Left renal cortex interstitium (tissue), 4 donors: ENCODE data around the gene EPHA6. TPM values are rescaled to one million over a fixed set of nuclear protein-coding genes. Genes with fewer than 3 reads are reported as not detected.
"Not testable (repeated sequence)": the region's sequence is repeated elsewhere in the genome, so short reads cannot be mapped to it uniquely, and the experiment has no call there.

Experiments
- DNase-seq, 4 donors: peaks; one replicate each; pipeline ENCODE4 v3.0.0-alpha.2; 2013; ENCODE audit warnings: low read depth in 4 of 4, low spot score in 2 of 4, missing footprints in 1 of 4
- polyA plus RNA-seq, 4 donors: library from polyadenylated mRNA; unstranded; fragments of 120-200 nt; gene quantifications; one replicate each; pipeline ENCODE4 v1.2.1, GENCODE V29; 2013; ENCODE audit not compliant: insufficient read length in 4 of 4

The EPHA6 gene
- polyA plus RNA-seq, 4 donors, result 0.64 to 1.1 (median 0.87) TPM

DNA sequence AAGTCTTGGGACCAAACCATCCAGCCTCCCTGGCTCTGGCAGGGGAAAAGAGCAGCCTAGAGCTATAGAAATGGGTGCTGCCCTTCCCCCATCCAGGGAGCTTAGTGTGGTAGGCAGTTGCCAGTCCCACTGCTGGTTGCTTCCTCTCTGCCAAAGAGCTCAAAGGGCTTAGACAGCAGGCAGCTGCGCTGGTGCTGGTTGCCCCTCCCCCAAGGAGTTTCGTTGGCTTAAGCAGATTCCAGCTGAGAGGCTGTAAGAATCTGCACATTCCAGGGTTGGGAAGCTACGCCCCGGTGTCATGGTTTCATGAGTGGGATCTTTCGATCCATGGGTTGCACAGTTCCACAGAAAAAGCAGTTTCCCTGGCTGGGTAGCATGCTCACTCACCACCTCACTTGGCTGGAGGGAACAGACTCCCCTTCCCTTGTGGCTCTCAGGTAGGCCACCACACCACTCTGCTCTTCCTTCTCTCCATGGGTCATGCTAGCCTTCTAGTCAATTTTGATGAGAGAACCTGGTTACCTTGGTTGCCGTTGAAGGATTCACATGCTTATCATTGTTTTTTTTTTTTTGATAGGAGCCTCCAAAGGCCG lies 195.1 kb downstream of the EPHA6 start:
- no peak for DNase-seq

DNA sequence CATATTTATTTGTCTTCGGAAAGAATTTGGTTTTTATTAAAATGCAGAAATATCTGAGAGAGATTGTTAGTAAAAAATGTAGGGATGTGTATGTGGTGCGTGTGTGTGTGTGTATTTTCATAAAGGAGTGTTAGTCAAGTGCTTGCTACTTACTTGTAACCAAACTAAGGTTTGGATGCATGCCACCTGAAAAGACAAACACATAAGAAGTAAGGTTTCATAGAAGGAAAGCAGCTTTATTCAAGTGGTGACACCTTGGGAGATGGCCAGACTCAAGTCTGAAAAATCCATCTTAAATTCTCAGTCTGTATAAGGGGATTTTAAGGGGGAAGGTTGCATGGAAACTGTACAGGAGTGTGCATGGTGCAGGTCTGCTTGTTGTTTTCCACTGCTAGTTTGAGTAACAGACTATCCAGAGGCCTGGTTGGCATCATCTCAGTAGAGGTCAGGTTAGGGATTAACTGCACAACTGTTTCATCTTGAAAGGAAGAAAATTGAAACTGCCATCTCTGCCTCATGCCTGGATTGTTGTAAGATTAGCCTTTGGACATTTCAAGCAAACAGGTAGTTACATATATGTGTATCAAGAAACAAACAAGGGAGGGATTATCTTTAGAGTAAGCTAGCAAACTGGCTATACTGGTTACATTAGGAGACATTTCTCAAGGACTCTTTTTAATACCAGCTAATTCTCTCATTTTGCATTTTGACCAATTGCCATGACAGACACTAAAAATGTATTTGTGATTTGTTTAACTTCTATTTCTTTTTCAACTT lies 196.7 kb downstream of the EPHA6 start:
- no peak for DNase-seq

DNA sequence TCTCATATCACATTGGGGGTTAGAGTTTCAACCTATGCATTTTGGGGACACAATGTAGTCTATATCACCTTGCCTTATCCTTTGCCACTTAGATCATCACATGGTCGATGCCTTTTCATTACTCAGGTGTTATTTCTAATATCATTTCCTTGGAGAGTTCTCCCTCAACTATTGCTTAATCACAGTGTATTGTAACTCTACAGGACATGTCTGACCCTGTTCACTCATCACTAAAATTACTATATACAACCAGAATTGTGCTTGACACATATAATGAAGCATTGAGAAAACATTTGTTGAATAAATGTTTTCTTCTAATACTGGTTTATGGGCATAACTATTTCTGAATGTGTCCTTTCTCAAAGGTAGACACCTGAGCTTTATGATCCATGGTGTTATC lies 207.4 kb downstream of the EPHA6 start:
- DNase-seq, result no peak

DNA sequence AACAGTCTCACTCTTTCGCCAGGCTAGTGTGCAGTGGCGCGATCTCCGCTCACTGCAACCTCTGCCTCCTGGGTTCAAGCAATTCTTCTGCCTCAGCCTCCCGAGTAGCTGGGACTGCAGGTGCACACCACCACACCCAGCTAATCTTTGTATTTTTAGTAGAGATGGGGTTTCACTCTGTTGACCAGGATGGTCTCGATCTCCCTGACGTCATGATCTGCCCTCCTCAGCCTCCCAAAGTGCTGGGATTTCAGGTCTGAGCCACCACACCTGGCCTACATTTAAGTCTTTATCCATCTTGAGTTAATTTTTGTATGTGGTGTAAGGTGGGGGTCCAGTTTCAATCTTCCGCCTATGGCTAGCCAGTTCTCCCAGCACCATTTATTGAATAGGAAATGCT lies 211.2 kb downstream of the EPHA6 start:
- DNase-seq, result not testable (repeated sequence)

DNA sequence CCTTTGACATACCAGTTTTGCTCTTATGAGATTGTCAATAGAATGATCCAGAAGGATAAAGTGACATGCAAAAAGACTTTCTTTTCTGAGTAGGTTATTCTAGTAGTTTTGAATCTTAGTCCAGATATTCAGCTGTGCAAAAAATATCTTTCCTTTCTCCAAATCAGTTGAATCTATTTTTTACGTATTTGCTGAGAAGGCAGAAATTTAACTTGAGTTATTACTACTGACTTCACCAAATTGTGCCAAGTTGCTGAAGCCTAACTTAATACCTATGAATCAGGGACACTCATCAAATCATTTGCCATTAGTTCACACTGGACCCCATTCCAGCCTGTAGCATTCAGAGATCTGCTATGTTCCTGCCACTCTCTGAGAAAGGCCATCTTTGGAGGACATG lies 215.6 kb downstream of the EPHA6 start:
- DNase-seq, result no peak

DNA sequence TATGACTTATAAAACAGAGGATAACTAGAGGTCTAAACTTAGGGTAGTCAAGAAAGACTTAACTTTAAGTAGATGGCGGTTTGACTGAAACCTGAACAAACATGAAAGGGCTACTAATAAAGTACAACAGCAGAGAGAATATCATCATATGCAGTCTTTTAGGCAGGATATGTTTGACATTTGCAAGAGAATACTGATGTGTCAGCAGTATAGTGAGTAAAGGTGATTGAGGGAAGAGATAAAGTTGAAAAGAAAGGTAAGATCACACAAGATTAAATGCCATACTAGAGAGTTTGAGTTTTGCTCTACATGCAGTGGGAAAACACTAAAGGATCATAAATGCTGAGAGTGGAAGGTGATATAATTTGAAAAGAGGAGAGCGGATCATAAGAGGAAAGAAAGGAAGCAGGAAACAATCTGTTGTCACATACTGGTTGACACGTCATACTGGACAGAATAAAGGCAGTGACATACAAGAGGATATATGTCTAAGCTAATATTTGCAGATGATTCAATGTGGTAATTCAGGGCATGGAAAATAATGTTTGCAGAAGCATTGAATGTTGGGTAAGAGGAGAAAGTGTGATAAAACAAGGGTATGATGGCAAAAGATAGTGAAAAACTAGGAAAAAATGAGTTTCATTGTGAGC lies 223.0 kb downstream of the EPHA6 start:
- no peak for DNase-seq

DNA sequence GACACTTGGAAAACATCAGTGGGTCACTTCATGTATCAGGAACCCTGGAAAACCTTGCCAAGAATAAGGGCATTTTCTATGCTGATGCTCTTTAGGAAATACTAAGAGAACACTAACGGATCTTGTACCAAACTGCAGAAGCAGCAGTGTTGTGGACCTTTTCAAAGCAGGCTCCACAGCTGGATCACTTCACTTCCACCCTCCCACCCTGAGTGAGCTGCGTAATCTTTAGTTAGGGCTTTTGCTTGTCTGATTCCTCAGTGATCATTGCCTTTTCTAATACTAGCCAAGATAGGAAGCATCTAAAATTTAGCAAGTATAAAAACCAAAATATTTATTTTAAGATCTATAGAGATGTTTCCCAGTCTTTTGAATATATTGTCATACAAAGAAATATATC lies 229.0 kb downstream of the EPHA6 start:
- no peak for DNase-seq

DNA sequence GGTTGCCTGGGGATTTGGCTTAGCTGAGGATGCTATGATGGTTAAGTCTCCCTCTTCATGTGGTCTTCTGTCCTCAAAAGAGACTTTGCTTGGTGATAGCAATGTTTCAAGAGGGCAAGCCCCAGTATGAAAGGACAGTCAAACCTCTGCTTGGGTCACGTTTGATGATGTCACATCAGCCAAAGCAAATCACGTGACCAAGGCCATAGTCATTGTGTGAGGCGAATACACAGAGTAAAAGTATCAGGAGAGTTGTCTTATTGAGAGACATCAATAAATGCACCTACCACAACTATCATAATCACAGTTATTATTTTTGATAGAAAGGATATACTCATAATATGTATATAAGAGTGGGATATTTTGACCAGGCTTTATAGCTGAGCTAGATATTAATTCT lies 243.0 kb downstream of the EPHA6 start:
- DNase-seq, result no peak

DNA sequence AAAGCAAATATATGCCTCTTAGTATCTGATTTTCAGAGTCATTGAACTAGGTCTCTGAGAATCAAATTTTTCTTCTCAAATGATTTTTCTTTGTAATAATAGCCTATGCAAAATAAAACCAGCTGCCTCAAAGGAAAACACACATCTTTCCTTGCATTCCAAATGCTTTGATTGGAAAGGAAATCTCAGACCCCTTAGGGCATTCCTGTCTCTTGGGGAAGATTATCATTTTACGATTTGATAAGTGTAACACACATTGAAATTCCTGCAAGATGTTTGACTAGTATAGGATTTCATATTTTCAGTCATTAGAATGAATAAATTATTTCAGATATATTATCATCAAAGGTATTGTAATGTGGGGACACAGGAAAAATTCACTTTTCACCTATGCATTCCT lies 244.8 kb downstream of the EPHA6 start:
- no peak for DNase-seq

DNA sequence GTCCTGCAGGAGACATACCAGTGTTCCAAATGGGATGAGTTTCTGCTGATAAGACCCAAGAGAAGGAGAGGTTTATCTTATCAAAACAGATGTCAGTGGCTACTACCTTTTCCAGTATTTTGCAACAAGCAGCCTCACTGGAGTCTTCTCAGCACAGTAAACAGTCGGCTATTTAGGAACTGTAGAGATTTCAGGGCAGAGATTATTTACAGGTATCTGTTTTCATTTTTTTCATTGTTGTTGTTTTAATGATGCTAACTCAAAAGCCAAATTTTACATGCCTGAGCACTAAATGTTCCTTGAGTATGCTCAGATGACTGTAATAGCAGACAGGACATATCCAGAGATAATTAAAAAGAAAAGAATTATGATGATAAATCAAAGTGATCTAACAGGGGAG lies 252.1 kb downstream of the EPHA6 start:
- no peak for DNase-seq

DNA sequence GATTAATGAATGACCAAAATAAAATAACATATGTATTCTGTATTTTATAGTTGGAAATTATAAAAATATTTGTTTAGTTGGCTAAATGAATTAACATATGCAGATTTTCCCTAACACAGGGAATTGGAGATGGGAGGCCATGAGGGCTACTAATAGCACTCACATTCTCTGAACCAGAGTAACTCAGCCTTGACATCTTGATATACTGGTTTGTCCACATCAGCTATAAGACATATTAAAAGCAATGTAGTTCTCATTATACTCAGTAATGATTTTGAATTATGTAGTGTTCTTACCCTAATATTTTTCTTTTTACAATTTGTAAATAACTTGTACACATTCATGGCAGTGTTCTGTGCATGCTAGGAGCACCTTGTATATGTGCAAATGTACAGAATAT lies 255.9 kb downstream of the EPHA6 start:
- DNase-seq, result no peak

DNA sequence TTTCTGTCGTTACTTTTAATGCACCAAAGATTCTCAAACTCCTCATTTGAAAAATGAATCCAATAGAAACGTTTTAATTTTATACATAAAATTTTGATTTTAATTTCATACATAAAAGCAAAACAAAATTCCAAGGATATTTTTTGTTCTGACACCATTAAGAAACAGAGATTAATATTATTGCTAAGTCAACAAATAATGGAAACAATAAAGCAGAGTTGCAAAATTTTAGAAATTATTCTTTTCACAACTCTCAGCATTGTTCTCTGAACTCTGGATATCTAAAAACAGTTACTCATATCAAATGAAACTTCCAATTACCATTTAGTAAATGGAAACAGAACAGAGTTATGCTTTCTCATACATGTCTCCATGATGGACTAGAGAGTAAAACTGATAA lies 260.2 kb downstream of the EPHA6 start:
- no peak for DNase-seq

DNA sequence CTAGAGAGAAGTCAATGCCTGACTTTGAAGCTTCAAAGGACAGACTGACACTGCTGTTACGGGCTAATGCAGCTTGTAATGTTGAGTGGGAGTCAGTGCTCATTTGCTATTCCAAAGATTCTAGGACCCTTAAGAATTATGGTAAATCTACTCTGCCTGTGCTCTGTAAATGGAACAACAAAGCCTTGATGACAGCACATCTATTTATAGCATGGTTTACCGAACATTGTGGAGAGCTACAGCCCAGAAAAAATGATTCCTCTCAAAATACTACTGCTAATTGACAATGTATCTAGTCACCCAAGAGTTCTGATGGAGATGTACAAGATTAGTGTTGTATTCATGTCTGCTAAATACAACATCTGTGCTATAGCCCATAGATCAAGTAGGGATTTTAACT lies 262.3 kb downstream of the EPHA6 start:
- no peak for DNase-seq

DNA sequence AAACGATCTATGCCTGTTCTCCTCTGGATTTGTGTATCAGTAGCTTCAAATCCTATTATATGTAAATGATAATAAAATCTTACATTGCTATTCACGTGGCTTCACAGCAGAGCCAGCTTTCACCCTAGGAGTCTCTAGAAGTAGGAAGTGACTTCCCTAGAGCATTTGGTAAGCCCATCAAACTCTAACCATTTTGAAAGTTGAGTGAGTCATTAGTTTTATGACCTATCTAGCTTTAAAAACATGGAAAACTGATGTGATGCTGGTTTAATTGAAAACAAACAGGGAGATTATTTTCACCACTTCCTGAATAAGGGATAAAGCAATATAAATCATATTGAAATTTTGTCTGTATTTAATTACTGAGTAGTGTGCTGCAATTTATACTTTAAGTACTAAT lies 275.2 kb downstream of the EPHA6 start:
- DNase-seq, result no peak

DNA sequence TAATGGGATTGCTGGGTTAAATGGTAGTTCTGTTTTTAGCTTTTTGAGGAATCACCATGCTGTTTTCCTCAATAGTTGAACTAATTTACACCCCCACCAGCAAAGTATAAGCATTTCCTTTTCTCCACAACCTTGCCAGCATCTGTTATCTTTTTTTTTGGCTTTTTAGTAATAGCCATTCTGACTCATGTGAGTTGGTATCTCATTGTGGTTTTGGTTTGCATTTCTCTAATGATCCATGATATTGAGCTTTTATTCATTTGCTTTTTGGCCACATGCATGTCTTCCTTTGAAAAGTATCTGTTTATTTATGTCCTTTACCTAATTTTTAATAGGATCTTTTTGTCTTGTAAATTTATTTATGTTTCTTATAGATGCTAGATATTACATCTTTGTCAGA lies 288.2 kb downstream of the EPHA6 start:
- no peak for DNase-seq

DNA sequence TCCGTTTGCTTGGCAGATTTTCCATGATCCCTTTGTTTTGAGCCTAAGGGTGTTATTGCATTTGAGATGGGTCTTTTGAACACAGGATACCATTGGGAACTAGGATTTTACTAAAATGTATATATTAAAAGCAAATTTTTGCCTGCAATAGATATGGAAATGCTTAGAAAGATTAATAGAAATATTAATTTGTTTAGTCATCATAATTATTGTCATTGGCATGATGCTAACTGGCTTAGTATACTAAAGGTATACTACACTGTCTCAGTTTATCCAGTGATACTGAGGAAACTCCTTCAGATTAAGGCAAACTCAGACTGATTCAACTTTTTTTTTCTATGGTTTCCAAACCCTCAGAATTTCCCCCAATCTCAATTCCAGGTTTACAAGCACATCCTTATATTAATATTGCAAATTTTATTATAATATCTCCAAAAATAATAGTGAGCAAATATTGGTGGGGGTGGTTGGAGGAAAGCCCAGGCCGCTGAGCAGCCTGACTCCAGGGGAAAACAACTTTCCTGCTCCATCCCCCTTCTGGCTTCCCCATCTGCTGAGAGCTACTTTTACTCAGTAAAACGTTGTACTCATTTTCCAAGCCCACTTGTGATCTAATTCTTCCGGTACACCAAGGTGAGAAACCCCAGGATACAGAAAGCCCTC lies 291.7 kb downstream of the EPHA6 start:
- DNase-seq, result no peak

DNA sequence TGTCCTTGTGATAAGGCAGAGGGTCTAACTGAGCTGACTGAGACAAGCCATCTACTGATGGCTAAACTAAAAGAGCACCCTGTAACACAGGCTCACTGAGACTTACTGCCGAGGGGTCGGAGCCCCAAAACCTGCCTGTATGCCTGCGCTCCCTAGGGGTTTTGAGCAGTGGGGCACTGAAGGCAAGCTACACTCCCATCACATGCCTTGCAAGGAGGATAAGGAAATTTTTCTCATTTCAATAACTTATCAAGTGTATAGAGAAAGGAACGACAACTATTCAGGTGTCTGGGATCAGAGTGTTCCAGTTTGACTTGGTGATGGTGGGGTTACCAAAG lies 292.2 kb downstream of the EPHA6 start:
- no peak for DNase-seq

DNA sequence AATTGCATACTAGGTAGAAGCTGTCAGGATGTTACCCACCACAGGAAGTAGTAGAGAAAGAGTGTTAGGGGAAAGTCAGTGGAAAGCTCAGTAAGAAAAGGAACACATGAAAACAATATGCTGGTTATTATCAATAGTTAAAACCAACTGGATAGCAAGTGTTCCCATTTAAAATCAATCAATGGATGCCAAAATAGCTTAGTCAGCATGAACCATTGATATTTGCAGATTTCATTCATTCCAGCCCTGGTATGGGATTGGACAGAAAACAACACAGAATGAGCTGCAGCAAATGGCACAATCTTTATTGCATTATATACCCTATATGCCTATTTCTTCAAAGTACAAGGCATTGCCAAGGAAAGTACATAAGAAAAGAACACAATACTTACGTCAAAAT lies 293.7 kb downstream of the EPHA6 start:
- DNase-seq, result no peak

DNA sequence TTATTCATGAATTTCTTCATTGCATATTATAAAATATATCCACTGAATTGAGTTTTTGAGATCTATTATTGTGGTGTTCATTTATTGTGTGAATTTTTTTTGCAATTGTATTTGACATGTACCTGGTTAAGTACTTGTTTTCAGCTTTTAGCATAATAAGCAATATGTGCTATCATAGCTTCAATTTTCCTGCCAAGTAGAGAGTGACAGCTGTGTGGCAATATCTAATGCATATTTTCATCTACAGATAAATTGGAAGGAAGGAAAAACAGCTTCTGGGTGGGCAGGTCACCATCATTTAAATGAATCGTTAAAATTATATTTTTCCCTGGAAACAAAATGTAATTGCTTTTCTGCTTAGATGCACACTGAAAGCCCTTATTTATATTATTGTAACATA lies 296.9 kb downstream of the EPHA6 start:
- DNase-seq, result no peak

DNA sequence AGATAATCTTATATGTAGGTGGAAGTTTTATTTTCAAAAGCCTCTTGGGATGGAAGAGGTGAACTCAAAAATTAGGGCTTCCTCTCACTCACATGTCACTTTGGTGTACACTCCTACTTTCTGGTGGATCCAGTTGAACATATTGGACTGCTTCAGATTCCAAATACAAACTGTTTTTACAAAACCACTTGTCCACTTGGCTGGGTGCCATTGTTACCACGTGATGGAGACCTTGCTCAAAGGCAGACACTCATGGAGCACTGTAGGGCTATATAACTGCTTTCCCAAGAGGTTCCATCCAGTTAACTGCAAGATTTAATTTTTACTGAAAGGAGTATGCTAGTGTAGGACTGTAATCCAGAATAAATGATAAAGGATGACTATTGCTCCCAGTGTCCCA lies 307.0 kb downstream of the EPHA6 start:
- DNase-seq, result no peak

DNA sequence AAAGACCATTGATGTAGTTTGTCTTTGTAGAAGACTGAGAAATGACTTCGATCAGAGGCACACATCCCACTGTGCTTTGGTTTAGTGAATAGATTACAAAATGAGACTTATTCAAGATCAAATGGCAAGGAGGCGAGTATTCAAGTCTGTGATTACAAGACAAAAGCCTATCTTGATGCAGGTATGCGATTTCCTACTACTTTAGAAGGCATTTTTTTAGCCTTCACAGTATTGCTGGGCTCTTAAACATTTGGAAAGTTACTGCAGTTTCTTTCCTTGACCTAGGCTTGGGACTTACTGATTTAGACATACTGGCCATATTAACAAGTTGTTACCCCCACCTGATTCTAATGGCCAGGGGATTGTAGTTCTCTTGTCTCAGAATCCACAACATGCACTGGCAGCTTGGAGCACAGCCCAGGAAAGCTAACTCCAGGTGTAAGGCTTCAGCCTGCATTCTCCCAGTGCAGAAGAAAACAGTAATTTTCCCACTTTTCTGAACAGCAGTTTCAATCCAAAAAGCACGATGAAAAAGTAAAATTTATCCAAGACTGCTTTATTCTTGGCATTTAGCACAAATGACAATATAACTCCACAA lies 311.6 kb downstream of the EPHA6 start:
- no peak for DNase-seq
